ENCODE data around the gene TNNC1.

DNA sequence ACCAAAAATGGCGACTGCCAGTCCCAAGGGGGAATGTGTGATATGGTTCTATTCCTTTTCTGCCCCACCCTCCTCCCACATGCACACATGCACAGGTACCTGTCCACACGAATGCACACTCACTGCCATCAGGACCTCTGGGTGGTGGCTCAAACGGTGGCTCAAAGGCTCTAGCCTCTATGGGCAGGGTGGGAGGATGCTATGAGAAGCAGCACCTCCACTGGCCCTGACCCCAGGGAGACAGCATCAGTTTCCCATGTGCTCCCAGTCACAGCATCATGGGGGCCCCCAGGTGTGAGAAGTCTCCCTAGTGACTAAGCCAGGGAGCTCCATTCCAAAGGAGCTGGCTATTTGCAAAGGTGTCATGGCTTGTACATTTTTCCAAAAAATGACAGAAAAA is 24.8 kb downstream of the TNNC1 start:
- TF ChIP-seq, protein P1, sequence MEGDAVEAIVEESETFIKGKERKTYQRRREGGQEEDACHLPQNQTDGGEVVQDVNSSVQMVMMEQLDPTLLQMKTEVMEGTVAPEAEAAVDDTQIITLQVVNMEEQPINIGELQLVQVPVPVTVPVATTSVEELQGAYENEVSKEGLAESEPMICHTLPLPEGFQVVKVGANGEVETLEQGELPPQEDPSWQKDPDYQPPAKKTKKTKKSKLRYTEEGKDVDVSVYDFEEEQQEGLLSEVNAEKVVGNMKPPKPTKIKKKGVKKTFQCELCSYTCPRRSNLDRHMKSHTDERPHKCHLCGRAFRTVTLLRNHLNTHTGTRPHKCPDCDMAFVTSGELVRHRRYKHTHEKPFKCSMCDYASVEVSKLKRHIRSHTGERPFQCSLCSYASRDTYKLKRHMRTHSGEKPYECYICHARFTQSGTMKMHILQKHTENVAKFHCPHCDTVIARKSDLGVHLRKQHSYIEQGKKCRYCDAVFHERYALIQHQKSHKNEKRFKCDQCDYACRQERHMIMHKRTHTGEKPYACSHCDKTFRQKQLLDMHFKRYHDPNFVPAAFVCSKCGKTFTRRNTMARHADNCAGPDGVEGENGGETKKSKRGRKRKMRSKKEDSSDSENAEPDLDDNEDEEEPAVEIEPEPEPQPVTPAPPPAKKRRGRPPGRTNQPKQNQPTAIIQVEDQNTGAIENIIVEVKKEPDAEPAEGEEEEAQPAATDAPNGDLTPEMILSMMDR (conservative IDR thresholded peaks at IDR 0.05 in 1 of 2, IDR thresholded peaks at IDR 0.05 in 1 of 2; ENCODE audit: low read depth in 1 of 2, low read length in 2 of 2): no peak
- TF ChIP-seq EZH2 (IDR thresholded peaks at IDR 0.05; ENCODE audit: low read length, missing control alignments): no peak
